OCI-LY1 (cell line): ENCODE data around the gene TNS3.

Source experiments
- CTCF ChIP-seq: fragments of 200-600 bp; sonication (generic), shearing (Covaris generic); IDR thresholded peaks from 2 replicates; pipeline ENCODE4 v1.5.1; 2017; ENCODE audit warnings: mild to moderate bottlenecking, antibody characterized with exemption, low read length, moderate library complexity, mixed read lengths
- EZH2 ChIP-seq: fragments of 200-600 bp; sonication (generic), shearing (Covaris generic); IDR thresholded peaks from 2 replicates; pipeline ENCODE4 v1.8.0; 2017; ENCODE audit warnings: borderline replicate concordance, mixed run types, mild to moderate bottlenecking, antibody characterized with exemption, low read length, moderate library complexity, mixed read lengths

GRCh38 chr7:47609803-47610452 lies 28.0 kb upstream of the TNS3 start:
- TF ChIP-seq CTCF (no peak), EZH2 (no peak)
